ENCODE data around the gene DNAJC5G. TPM values are rescaled to one million over a fixed set of nuclear protein-coding genes. Genes with fewer than 3 reads are reported as not detected.

The DNAJC5G gene
- total and polyA plus RNA-seq, 10 donors = not detected

DNA sequence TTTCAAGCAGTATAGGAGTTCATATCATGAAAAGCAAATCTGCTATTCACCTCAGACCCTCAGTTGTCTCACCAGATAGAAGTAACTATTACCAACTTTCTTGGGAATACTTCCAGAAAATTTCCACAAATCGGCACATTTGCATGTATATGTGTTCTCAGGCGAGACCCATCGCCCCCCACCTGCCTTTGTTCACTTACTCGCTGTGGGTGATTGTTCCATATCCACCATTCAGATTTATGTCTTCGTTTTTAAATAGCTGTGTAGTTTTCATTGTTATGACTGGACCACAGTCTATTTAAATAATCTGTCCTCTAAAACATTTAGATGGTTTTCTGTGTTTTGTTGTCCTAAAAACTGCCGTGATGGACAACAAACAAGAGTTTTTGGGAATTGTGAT, 10.2 kb downstream of the DNAJC5G start:
- TF ChIP-seq, protein P1, sequence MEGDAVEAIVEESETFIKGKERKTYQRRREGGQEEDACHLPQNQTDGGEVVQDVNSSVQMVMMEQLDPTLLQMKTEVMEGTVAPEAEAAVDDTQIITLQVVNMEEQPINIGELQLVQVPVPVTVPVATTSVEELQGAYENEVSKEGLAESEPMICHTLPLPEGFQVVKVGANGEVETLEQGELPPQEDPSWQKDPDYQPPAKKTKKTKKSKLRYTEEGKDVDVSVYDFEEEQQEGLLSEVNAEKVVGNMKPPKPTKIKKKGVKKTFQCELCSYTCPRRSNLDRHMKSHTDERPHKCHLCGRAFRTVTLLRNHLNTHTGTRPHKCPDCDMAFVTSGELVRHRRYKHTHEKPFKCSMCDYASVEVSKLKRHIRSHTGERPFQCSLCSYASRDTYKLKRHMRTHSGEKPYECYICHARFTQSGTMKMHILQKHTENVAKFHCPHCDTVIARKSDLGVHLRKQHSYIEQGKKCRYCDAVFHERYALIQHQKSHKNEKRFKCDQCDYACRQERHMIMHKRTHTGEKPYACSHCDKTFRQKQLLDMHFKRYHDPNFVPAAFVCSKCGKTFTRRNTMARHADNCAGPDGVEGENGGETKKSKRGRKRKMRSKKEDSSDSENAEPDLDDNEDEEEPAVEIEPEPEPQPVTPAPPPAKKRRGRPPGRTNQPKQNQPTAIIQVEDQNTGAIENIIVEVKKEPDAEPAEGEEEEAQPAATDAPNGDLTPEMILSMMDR (IDR thresholded peaks at IDR 0.05 in 8 of 11, conservative IDR thresholded peaks at IDR 0.05 in 3 of 11) = no peak
- TF ChIP-seq POLR2A (IDR thresholded peaks at IDR 0.05) = no peak
- no peak for TF ChIP-seq POLR2AphosphoS5 (IDR thresholded peaks at IDR 0.05)
- Histone ChIP-seq H3K9me3 (no peaks in the 10 kb centered on the region), H3K4me1 (peaks cover 0 to 5% (median 0%) of the 10 kb centered on the region in 6 donors), H3K27me3 (replicated peaks in 1 of 7) (peaks cover 0 to 11% (median 0%) of the 10 kb centered on the region in 7 donors), H3K36me3 (no peaks in the 10 kb centered on the region), H3K4me3 (no peak overlapping the region), H3K27ac (no peak overlapping the region)
- 66 to 88% (median 85%) methylated on average over 6 of the region's 6 CpGs for WGBS, 5 donors
- no peak for DNase-seq
- intact Hi-C loops (cut with DNase I; ENCODE audit: low total_unique reads) = no loop called here

DNA sequence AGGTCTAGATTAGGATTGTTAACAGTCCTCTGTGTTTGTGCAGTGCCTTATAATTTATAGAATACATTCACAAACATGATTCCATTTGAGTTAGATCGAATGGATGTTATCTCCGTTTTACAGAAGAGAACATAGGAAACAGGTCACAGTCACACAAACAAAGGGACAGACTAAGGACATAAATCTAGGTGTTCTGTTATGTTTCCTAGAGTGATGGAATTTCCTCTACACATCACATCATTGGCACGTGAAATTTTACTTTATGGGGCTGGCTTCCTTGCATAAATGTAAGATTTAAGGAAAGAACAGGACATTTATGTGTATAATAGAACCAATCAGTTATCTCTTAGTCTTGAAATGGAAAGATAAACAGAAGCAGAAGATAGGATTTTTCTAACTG, 13.4 kb downstream of the DNAJC5G start:
- Histone ChIP-seq H3K9me3 (no peaks in the 10 kb centered on the region), H3K4me3 (no peak overlapping the region), H3K36me3 (no peaks in the 10 kb centered on the region), H3K27ac (no peak overlapping the region), H3K27me3 (replicated peaks in 1 of 7) (peaks cover 0 to 9% (median 0%) of the 10 kb centered on the region in 7 donors), H3K4me1 (peaks cover 0 to 10% (median 0%) of the 10 kb centered on the region in 6 donors)
- no peak for DNase-seq
- intact Hi-C loops (cut with DNase I; ENCODE audit: low total_unique reads) = no loop called here
- 21 to 46% (median 36%) methylated on average over 3 of the region's 3 CpGs for WGBS, 5 donors
- TF ChIP-seq POLR2AphosphoS5 (IDR thresholded peaks at IDR 0.05) = no peak
- TF ChIP-seq POLR2A (IDR thresholded peaks at IDR 0.05) = no peak
- TF ChIP-seq, protein P1 (IDR thresholded peaks at IDR 0.05 in 8 of 11, conservative IDR thresholded peaks at IDR 0.05 in 3 of 11) = no peak

DNA sequence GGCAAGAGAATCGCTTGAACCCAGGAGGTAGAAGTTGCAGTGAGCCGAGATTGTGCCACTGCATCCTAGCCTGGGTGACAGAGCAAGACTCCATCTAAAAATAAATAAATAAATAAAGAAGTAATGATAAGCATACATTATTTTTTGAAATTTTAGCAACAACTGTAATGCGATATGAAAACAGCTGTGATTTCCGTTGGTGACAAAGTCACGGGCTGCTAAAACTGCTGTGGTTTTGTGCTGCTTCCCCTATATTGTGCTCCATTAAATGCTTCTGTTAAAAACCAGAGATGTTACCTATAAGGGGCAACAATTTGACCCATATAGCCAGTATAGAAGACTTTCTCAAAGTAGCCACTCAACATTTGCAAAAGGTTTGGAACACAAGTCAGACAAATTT, 15.3 kb downstream of the DNAJC5G start:
- H3K36me3 ChIP-seq = no peaks in the 10 kb centered on the region
- DNase-seq = no peak
- WGBS, 5 donors = 42 to 55% (median 48%) methylated on average over 5 of the region's 5 CpGs

DNA sequence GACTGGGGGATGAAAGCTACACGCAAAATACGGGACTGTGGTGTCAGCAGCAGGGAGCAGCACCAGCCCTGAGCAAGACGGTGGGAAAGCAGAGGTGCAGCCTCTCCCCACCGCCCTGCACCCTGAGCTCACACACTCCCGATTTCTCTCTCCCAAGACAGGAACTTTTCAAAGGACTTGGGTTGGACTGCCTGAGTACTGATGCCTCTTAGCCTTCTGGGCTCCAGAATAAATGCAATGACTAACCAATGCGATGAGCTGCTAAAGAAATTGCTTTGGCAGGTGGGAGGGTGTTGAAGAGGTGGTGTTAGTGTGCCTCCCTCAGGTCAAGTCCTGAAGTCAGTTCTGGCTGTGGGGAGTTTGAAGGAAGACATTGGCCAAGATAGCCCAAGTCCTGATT, 16.6 kb downstream of the DNAJC5G start:
- TF ChIP-seq POLR2AphosphoS5 (IDR thresholded peaks at IDR 0.05) (no peak), POLR2A (IDR thresholded peaks at IDR 0.05) (no peak)
- TF ChIP-seq, protein P1 (IDR thresholded peaks at IDR 0.05 in 8 of 11, conservative IDR thresholded peaks at IDR 0.05 in 3 of 11) = no peak
- H3K27ac ChIP-seq = no peak overlapping the region
- no peak for DNase-seq

More for the DNA sequence above, 15.3 kb downstream of the DNAJC5G start:
- intact Hi-C loops (cut with DNase I; ENCODE audit: low total_unique reads) = no loop called here
- Histone ChIP-seq H3K27ac (no peak overlapping the region), H3K27me3 (replicated peaks in 1 of 7) (peaks cover 0 to 9% (median 0%) of the 10 kb centered on the region in 7 donors), H3K9me3 (no peaks in the 10 kb centered on the region), H3K4me3 (no peak overlapping the region), H3K4me1 (peaks cover 0 to 10% (median 0%) of the 10 kb centered on the region in 6 donors)
- no peak for TF ChIP-seq POLR2A (IDR thresholded peaks at IDR 0.05)
- TF ChIP-seq, protein P1 (IDR thresholded peaks at IDR 0.05 in 8 of 11, conservative IDR thresholded peaks at IDR 0.05 in 3 of 11) = no peak
- no peak for TF ChIP-seq POLR2AphosphoS5 (IDR thresholded peaks at IDR 0.05)

More for the DNA sequence above, 16.6 kb downstream of the DNAJC5G start:
- intact Hi-C loops (cut with DNase I; ENCODE audit: low total_unique reads) = no loop called here
- no peaks in the 10 kb centered on the region for H3K36me3 ChIP-seq
- 64 to 85% (median 72%) methylated on average over 6 of the region's 6 CpGs for WGBS, 5 donors
- no peaks in the 10 kb centered on the region for H3K9me3 ChIP-seq
- peaks cover 0 to 10% (median 0%) of the 10 kb centered on the region in 6 donors for H3K4me1 ChIP-seq
- no peak overlapping the region for H3K4me3 ChIP-seq
- H3K27me3 ChIP-seq (replicated peaks in 1 of 7) = peaks cover 0 to 9% (median 0%) of the 10 kb centered on the region in 7 donors
